ENCODE results near the gene PLIN4.
A peak's percentile ranks its signal among the peaks of the same experiment; 100 is the strongest.

The PLIN4 gene

DNA sequence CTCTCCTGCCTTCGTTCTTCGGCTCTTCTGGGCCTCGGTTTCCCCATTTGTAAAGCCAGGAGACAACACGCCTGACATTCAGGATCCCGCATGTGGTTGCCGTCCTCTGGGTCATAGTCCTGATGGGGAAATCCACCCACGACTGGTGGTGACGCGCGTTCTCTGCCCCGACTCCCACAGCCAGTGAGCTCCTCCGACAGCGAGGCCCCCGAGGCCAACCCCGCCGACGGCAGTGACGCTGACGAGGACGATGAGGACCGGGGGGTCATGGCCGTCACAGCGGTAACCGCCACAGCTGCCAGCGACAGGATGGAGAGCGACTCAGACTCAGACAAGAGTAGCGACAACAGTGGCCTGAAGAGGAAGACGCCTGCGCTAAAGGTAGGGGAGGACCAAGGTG is 29.8 kb downstream of the PLIN4 start:
- DNase-seq (ENCODE audit: low read depth): no peak

DNA sequence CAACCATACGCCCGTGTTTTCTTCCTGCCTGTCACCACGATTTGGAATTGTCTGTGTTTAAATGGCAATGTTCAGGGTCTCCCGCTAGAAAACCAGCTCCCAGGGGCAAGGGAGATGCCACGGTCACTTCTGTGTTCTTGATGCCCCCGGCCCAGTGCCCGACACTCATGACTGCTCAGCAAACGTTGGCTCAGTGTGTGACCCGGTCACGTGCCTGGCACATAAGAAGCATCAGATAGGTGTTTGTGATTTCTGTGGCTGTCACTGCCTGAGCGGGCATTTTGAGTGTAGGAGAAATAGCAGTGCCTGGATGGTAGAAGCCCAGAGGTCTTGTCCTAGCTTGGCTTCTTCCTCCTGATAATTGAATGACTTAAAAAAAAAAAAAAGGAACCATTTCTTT is 30.7 kb downstream of the PLIN4 start:
- no peak for DNase-seq (ENCODE audit: low read depth)

DNA sequence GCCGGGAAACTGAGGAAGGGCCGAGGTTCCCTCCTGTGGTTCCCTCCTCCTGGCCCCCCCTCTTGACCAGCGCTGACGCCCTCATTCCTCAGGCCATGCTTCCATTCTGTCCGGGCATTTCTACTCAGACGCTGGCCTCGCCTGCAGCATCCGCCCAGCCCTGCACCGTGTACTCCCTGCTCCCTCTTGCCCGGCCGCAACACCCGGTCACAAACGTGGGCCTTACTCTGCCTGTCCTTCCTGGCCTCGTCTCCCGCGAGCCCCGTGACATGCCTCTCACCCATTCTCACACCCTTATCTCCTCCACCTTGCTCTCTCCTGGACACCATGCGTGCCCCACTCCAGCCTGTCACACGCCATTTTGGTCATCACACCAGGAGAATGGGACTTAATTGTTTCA is 34.9 kb downstream of the PLIN4 start:
- DNase-seq (ENCODE audit: low read depth): no peak

DNA sequence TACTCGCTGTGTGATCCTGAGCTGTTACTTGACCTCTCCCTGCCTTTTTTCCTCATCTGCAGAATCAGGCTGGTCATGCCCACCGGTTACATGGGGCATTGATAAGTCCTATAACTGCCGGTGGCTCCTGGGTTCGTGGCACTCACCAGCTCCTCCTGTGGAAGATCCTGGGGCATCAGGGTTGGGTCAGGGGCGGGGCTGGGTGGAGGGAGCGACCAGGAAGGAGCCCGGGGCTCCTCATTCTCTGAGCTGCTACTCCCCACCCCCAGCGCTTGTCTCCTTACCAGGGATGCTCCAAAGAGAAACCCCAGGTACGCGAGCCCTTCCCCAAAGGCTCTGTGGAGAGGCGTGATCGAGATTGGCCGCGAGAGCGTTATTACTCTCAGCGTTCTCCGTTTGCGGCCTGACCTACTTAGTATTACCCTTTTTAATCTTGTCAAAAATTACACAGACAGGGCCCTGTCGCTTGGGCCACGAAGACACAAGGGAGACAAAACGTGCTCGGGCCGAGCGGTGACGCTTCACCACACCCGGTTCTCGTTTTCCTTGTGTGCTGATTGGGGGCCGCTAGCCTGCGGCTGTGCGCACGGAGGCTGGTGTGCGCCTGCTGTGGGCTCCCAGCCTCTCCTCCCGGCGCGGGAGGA is 35.4 kb downstream of the PLIN4 start:
- no peak for DNase-seq (ENCODE audit: low read depth)

DNA sequence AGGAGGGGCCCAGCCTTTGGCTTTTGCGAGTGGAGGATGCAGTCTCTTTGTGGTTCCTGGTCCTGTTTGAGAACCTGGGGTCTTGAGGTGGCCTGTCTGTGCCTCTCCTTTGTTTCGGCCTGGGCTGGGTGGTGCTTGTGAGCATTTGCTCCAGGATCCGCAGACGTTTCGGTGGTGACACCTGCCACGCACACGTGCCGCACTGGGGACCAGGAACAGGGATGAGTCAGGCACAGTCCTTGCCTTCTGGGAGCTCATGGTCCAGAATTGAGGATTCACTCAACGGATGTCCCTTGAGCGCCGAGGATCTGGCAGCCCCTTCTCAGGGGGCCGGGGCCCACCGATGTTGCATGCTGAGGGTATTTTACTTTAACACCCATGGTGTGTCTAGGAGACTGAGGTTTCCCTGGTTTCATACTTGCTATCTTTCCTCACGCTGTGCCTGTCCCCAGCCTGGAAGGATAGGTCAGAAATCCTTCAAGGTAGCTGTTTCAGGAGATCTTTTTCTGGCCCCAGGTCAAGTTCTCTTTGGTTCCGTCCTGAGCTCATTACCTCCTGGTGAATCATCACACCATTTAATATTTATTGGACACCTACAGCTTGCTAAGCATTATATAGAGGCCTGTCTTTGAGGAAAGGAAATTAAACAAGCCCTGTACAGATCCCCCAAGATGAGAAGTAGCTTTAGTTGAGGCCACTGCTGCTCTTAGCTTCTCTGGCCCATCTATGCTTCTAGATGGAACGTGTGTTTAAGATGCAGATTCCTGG is 41.1 kb downstream of the PLIN4 start:
- DNase-seq (ENCODE audit: low read depth): no peak

DNA sequence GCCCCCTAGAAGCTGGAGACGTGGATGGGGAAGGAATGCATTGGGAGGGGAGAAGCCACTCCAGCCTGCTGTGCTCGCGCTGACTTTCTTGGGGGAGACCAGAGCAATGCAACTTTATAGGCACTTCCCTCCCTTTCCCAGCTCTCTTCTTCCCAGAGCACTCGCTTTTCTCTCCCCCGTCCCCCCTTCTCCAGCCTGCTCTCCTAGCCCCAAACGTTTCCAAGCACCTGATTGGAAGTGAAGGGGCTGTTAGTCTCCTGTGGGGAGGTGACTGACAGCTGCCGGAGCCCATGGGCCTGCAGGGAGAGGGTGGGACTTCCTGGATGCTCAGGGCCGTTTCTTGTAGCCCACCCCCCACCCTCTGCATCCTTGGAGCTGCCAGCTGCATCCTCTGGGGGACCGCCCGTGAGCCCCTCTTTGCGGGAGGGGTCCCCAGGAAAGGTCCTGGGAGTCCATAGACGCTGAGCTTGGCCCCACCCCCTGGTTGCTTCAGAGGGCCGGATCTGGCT is 43.7 kb downstream of the PLIN4 start:
- DNase-seq (ENCODE audit: low read depth): peak; percentile 80

DNA sequence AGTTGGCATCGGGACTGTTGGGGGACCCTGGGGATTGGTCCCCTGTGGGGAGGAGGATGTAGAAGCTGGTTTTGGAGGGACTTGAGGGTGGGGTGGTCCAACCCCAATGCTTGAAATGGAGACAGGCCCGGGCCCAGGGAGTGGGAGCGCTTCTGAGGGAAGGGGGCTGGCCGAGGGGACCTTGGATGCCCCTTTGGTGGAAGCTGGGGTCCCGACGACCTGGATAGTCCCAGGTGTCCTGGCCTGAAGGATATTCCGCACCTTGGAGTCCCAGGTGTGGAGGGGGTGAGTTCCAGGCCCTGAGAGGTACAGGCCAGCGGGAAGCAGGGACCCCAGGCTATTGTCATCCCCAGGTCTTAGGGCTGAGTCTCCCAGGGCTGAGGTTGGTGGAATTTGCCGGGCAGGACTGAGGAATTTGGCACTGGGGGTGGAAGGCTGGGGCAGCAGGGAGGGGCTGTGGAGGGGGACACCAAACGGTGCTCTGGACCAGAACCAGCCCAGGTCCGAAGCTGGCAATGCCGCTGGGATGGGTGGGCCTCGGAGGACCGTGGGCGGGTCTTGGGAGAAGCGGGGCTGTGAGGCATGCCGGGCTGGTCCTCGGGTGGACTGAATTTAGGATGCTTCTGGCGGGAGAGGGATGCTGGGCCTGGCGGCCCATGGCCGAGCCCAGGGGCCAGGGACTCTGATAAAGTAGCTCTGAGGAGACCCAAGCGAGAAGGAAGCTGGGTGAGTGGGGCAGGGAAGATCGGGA is 44.3 kb downstream of the PLIN4 start:
- peak; percentile 24 for DNase-seq (ENCODE audit: low read depth)

DNA sequence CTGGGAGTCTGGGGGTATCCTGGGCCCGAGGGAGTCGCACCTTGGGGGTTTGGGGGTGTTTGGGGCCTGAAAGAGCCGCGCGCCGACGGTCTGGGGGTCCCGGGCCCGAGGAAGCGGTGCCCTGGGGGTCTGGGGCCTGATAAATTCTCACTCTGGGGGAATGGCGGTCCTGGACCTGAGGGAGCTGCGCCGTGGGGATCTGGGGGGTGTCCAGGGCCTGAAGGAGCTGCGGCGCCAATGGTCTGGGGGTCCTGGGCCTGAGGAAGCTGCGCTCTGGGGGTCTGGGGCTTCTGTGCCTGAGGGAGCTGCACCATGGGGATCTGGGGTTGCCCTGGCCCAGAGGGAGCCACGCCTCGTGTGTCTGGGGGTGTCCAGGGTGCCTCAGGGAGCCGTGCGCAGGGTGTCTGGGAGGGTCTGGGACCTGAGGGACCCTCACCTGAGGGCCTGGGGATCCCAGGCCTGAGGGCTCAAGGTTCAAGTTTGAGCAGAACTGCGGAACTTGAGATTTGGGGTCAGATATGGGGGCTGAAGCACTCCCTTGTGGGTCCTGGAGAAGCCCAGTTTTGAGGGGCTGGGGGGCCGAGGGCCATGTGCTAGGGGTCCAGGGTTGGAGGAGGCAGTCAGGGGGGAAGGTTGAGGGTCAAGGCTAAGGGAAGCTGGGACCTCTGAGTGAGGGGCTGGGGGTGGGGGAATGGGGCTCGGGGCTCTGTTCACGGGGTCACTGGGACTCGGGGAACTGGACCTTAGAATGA is 45.1 kb downstream of the PLIN4 start:
- DNase-seq (ENCODE audit: low read depth): no peak

DNA sequence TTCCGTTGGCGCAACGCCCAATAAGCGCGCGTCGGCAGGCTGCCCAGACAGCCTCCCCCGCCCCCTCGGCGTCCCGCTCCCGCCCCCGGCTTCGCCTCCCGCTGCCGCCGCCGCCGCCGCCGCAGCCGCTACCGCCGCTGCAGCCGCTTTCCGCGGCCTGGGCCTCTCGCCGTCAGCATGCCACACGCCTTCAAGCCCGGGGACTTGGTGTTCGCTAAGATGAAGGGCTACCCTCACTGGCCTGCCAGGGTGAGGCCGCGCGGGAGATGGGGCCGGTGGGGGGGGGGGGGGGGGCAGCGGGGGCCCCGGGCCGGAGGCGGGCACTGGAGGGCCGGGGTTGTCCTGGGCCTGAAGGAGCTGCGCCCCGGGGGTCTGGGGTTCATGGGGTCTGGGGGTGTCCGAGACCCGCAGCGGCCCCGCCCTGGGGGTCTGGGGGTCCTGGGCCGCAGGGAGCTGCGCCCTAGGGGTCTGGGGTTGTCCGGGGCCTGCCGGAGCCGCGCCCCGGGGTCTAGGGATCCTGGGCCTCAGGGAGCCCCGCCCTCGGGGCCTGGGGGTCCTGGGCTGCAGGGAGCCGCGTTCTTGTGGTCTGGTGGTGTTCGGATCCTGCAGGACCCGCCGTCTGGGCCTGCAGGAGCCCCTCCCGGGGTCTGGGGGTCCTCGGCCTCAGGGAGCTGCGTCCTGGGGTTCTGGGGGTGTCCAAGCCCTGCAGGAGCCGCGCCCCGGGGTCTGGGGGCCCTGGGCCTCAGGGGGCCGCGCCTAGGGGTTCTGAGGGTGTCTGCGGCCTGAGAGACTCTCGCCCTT is 45.9 kb downstream of the PLIN4 start, which contains the start of gene HDGFL2:
Gene HDGFL2 (plus strand): TSS at position 124 of the 801 bp plus-strand sequence. CDS start 54 bp downstream, at position 178.
- no peak for DNase-seq (ENCODE audit: low read depth)

DNA sequence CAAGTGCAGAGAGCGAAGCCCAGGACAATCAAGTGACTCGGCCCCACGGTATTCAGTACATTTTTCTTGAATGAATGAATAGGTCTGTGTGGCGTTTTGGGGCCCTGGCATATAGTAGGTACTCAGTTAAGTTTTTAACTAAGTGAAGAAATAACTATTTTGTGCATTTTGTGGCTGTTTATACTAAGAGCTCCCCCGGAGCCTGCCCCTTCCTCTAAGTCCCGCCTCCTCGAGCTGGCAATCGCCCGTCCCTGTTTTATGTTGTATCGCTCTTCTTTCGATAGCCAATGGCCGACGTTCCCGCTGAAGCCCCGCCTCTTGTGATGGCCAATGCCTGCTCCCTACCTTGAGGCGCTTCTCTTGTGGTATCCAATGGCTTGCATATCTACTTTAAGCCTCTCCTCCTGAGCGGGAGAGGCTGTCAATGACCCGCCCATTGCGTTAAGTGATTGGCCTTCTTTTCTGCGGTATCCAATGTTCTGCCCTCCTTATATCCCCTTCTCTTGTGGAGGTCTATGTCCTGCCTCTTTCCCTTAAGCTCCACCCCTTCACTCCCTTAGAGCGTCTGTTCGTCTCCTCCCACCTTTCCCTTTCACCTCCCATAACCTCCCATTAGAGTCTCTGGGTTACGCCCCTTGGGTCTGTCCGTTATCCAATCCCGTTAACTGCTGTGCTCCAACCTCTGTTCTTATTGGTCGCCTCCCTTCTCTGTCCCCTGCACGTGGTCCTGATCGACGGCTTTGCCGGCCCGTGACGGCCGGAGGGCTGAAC is 46.7 kb downstream of the PLIN4 start:
- DNase-seq (ENCODE audit: low read depth): peak; percentile 100

DNA sequence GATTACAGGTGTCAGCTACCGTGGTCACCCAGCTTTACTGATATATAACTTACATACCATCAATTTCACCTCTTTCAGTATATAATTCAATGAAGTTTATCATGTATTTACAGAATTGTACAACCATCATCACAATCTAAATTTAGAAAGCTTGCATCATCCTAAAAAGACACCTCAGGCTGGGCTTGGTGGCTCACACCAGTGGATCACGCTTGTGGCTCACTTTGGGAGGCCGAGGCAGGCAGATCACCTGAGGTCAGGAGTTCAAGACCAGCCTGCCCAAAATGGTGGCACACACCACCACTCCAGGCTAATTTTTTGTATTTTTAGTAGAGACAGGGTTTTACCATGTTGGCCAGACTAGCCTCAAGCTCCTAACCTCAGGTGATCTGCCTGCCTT is 50.5 kb downstream of the PLIN4 start:
- no peak for DNase-seq (ENCODE audit: low read depth)

DNA sequence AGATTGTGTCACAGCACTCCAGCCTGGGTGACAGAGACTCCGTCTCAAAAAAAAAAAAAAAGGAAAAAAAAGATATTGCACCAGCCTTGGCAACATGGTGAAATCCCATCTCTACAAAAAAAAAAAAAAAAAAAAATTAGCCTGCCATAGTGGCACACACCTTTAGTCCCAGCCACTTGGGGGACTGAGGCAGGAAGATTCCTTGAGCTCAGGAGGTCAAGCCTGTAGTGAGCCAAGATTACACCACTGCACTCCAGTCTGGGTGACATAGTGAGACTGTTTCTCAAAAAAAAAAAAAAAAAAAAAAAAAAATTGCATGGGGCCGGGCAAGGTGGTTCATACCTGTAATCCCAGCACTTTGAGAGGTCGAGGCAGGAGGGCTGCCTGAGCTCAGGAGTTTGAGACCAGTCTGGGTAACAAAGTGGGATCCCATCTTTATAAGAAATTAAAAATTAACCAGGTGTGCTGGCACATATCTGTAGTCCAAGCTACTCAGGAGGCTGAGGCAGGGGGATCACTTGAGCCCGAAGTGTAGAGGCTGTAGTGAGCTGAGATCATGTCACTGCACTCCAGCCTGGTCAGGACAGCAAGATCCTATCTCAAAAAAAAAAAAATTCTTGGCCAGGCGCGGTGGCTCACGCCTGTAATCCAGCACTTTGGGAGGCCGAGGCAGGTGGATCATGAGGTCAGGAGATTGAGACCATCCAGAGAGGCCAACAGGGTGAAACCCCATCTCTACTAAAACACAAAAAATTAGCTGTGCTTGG is 53.3 kb downstream of the PLIN4 start:
- no peak for DNase-seq (ENCODE audit: low read depth)

DNA sequence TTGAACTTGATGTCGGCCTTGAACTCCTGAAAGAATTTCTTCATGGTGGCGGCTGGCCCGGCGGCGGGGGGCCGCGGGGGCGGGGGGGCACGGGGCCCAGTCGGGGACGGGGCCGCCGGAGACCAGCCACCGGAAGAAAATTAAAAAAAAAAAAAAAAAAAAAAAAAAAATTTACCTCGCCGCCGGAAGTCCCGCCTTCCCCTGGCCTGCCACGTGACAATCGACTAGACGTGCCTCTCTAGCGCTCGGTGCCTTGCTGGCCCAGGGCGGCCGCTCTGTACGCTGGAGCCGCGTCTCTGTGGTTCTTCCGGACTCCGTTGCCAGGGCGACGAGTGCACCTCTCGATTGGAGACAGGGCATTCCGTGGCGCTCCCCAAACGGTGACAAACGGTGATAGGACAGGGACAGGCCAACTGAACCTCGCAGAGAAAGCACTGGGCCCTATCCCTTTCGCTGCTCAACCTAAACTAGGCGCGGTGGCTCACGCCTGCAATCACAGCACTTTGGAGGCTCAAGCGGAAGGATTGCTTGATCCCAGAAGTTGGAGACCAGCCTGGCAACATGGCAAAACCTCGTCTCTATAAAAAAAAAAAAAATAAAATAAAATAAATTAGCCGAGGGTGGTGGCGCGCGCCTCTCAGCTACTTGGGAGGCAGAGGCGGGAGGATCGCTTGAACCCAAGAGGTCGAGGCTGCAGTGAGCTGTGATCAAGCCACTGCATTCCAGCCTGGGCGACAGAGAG is 60.5 kb downstream of the PLIN4 start, which contains the start of gene UBXN6:
Gene UBXN6 (minus strand): TSS at position 141 of the 742 bp plus-strand sequence. CDS start 97 bp downstream, at position 44.
- peak; percentile 97 for DNase-seq (ENCODE audit: low read depth)

DNA sequence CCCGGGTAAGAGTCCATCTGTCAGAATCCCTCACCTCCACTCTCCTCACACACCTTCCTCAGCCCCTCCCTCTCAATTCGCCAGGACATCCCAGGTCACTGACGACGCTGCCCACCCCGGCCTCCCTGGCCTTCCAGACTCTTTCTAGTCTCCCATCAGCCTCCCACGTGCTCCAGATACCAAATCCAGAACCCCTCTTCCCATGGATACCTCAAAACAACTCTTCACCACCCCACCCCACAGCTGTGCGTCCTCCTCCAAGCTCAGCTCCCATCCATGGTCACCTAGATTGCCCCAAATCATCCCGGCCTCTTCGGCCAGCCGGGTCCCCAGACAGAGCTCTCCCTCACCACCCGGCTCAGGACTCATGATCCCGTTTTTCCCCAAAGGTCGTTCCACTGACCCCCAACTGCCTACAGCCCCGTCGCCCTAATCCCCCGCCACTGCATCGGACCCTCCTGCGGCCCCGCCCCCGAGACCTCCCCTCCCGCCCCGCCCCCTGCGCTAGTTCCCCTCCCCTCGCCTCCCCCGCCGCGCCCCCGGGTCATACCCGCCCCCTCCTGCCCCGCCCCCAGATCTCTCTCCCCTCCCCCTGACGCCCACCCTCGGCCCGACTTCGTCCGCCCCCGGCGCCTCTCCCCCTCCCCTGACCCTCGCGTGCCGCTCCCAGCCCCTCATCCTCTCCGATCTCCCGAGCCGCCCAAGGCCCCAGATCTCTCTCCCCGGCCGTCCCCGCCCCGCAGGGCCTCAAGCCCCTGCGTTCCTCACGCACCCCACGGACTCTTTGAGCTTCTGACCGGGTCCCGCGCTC is 61.2 kb downstream of the PLIN4 start:
- peak; percentile 75 for DNase-seq (ENCODE audit: low read depth)

DNA sequence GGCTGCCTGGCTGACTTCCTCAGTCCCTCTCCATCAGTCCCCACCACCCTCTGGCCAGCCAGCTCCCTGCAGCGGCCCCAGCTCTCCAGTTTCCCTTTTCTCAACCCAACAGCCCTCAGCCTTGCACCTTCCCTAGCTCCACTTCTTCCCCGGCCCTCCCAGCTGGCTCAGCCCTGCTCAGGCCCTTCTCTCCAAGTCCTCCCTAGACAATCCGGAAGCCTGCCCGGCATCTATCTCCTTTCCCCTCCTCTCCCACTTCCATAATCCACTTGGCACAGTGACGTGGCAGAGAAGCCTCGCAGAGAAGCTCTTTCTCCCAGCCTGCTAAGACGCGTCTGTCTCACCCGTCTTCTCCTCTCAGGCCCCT is 61.8 kb downstream of the PLIN4 start:
- DNase-seq (ENCODE audit: low read depth): peak; percentile 86

DNA sequence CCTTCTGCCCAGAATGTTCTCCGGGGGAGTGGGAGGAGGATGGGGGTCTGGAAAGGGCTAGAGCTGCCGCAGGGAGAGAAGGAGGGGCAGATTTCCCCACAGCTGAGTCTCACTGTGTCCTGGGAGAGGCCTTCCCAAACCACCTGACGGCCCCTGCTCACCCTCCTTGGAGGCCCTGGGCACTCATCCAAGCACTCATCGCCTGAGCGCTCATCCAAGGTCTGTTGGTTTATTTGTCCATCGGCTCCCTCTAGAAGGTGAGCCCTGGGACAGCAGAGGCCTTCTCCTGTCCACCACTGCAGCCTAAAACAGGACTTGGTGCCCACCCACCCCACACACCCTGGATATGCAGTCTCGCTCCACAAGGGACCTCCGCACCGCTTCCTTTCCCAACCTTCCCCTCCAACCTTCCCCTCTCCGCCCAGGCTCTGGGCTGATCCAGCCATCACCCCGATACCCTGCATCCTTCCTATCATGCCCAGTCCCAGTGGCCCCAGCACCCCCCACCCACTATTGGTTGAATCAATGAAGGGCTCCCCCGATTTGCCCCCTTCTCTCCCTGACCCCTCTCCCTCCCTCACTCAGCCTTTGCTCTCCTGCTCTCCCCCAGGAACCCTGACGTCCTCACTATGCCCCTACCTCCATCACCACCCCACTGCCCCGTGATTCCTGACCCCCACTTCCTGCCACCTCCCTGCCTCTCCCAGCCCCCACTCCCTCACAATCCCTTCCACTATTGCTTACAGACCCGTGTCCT is 62.4 kb downstream of the PLIN4 start:
- DNase-seq (ENCODE audit: low read depth): peak; percentile 76

Data from EH (cell line).